GM19043 (cell line): ENCODE results near the gene C1QTNF5.

Experiments
- ATAC-seq: cut with Tn5 transposase; IDR thresholded peaks from one replicate; pipeline ENCODE4 v1.9.1; 2021; ENCODE audit warnings: low read depth; ENCODE audit not compliant: unreplicated experiment

Gene C1QTNF5

DNA sequence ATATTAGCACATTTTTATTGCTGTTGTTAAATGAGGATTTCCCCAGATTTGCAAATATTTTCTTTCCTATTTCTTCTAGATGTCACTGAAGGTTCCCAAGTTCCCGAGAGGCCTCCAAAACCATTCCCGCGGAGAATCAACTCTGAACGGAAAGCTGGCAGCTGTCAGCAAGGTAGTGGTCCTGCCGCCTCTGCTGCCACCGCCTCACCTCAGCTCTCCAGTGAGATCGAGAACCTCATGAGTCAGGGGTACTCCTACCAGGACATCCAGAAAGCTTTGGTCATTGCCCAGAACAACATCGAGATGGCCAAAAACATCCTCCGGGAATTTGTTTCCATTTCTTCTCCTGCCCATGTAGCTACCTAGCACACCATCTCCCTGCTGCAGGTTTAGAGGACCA, 41.3 kb downstream of the C1QTNF5 start:
- ATAC-seq: no peak

- no peak for ATAC-seq
Observed at GRCh38 chr11:119298726-119299125, 42.0 kb downstream of the C1QTNF5 start.

DNA sequence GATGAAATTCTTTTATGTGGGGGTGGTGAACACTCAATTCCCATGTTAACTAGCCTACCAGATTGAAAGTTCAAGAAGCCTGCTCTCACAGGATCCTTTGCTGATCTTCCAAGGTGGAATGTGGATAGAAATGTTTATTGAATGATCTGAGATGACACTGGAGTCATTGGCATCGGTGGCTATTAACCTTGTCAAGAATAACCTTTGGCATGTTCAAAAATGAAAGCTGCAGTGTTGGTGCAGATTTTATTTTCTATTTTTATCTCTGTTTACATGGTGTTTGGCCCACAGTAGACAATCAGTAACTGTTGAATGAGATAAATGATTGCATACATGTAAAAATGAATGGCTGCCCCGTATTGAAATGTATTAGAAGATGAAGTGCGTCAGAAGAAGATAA, 42.7 kb downstream of the C1QTNF5 start:
- ATAC-seq: no peak

GRCh38 chr11:119295178-119295577, 45.5 kb downstream of the C1QTNF5 start:
- ATAC-seq: no peak

DNA sequence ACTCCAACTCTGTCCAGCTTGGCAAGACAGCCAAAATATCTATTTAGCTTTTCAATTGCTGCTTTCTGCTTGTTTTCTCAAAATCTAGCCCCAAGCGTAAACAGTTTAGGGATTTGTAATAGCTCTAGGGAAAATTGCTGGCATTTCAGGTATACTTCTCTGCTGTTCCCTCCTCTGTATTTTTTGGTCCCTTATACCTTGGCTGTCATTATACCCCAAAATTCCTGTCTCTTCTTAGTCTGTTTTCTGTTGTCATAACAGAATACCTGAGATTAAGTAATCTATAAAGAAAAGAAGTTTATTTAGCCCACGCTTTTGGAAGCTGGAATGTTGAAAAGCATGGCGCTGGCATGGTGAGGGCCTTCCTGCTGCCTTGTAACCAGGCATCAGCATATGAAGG, 47.2 kb downstream of the C1QTNF5 start:
- ATAC-seq: no peak

DNA sequence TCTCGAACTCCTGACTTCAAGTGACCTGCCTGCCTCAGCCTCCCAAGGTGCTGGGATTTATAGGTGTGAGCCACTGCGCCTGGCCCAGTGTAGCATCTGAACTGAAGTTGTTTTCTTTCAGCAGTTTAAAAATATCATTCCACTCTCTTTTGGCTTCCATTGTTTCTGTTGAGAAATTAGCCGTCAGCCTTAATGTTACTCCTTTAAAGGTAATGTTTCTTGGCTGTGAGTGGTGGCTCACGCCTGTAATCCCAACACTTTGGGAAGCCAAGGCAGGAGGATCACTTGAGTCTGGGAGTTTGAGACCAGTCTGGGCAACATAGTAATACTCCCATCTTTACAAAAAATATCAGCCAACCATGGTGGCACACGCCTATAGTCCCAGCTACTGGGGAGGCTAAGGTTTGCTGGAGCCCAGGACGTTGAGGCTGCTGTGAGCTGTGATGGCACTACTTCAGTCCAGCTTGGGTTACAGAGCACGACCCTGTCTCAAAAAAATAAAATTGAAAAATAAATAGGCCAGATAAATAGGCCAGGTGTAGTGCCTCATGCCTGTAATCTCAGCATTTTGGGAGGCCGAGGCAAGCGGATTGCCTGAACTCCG, 49.7 kb downstream of the C1QTNF5 start:
- ATAC-seq: no peak
